Measurements from ENCODE around the gene NPEPPS. TPM values are rescaled to one million over a fixed set of nuclear protein-coding genes. Genes with fewer than 3 reads are reported as not detected.
A peak's percentile ranks its signal among the peaks of the same experiment; 100 is the strongest.
"Not testable (repeated sequence)": the region's sequence is repeated elsewhere in the genome, so short reads cannot be mapped to it uniquely, and the experiment has no call there.

The NPEPPS gene, protein sequence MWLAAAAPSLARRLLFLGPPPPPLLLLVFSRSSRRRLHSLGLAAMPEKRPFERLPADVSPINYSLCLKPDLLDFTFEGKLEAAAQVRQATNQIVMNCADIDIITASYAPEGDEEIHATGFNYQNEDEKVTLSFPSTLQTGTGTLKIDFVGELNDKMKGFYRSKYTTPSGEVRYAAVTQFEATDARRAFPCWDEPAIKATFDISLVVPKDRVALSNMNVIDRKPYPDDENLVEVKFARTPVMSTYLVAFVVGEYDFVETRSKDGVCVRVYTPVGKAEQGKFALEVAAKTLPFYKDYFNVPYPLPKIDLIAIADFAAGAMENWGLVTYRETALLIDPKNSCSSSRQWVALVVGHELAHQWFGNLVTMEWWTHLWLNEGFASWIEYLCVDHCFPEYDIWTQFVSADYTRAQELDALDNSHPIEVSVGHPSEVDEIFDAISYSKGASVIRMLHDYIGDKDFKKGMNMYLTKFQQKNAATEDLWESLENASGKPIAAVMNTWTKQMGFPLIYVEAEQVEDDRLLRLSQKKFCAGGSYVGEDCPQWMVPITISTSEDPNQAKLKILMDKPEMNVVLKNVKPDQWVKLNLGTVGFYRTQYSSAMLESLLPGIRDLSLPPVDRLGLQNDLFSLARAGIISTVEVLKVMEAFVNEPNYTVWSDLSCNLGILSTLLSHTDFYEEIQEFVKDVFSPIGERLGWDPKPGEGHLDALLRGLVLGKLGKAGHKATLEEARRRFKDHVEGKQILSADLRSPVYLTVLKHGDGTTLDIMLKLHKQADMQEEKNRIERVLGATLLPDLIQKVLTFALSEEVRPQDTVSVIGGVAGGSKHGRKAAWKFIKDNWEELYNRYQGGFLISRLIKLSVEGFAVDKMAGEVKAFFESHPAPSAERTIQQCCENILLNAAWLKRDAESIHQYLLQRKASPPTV
- total RNA-seq (100 to 1,000 TPM in 3 of 4 donors, 10 to 100 TPM in 1; 89.2 to 164 (median 106) TPM), polyA plus RNA-seq (10 to 100 TPM; 42.8 to 54.3 (median 43.8) TPM)

DNA sequence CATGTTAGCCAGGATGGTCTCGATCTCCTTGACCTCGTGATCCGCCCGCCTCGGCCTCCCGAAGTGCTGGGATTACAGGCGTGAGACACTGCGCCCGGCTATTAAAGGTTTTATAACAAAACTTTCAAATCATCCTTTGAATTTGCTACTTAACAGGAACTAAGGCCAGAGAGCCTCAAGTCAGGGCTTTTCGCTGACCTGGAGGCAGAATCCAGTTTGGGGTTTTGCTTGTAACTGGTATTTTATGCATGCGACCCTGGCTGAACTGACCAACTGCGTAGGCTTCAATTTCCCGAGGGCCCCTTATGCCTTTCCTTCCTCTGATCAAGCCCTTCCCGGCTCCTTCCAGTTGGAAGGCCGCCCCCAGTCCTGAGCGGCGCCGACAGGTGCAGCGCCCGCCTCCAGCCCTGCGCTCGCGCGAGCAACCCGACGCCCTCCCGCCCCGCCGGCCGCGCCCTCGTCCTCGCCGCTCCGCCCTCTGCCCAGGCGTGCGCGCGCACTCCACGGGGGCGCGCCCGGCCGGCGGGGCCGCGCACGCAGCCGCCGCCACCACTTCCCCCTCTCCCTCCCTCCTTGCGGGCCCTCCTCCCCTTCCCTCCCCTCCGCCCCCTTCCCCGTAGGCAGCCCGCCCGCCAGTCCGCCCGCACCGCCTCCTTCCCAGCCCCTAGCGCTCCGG is at the start of gene NPEPPS:
TSS of gene NPEPPS (plus strand) at position 552 of the 676 bp plus-strand sequence. CDS start 193 bp downstream, outside the sequence.
- H3K36me3 ChIP-seq; H3K9me3 ChIP-seq; H3K27me3 ChIP-seq; intact Hi-C loops (cut with DNase I): not testable (repeated sequence)
- Histone ChIP-seq H3K4me1 (peaks cover 0 to 17% (median 12%) of the 10 kb centered on the region in 4 donors), H3K4me3 (peak within 1 kb of the TSS; percentile 56 to 83 (median 71)), H3K27ac (peak within 1 kb of the TSS; percentile 85 to 96 (median 93))
- peak; percentile 95 for DNase-seq
- WGBS, 2 donors: 2 to 11% methylated on average over 54 to 60 of the region's 60 CpGs

DNA sequence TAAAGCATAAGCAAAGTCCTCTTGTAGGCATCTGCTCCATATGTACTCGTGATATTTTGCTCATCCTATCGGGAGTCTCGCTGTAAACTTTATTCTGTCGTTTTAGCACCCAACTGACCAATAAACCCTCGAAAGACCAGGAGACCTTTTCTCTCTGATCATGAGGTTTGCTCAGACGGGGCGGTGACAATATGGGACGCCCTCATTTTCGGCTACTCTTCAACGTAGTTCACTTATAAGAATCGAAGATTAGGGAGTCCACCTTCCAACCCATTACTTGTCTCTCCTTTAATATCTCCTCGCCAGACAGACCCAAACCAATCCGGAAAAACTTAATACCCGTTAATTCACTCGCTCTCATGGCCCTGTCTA is 39.1 kb upstream of the NPEPPS start:
- intact Hi-C loops (cut with DNase I): not testable (repeated sequence)
- whole genome bisulfite sequencing, 2 donors: 3 to 5% methylated on average over 15 of the region's 15 CpGs

DNA sequence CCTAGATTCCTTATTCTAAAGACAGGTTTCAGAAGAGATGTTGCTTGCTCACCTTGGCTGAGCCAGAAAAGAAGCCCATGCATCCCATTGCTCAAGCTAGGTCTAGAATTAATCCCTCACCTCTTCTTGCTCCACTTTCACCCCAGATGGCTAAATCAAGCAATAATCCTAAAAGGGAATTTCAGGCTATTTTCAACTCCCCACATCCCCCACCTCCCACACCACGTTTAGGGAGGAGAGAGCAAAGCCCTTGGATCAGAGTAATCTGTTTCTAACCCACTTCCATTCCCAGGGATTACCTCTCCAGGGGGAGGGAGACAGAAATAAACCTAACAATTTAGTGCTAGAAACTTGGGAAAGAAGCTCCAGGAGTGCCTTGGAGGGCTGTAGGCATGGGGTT is 31.8 kb upstream of the NPEPPS start:
- H3K27ac ChIP-seq; DNase-seq; H3K4me3 ChIP-seq; H3K36me3 ChIP-seq; H3K9me3 ChIP-seq; H3K27me3 ChIP-seq; intact Hi-C loops (cut with DNase I): not testable (repeated sequence)
- 30 to 47% methylated on average over 1 of the region's 1 CpG for WGBS, 2 donors
- H3K4me1 ChIP-seq: peaks cover 0 to 28% (median 20%) of the 10 kb centered on the region in 4 donors

More for the DNA sequence above, 39.1 kb upstream of the NPEPPS start:
- H3K27me3 ChIP-seq, H3K9me3 ChIP-seq, DNase-seq, H3K4me1 ChIP-seq: not testable (repeated sequence)
- peak overlapping the region; percentile 43 to 54 (median 52) for H3K4me3 ChIP-seq
- H3K36me3 ChIP-seq: peaks cover 0 to 17% (median 2%) of the 10 kb centered on the region in 4 donors
- H3K27ac ChIP-seq: peak overlapping the region; percentile 82 to 86 (median 84)

DNA sequence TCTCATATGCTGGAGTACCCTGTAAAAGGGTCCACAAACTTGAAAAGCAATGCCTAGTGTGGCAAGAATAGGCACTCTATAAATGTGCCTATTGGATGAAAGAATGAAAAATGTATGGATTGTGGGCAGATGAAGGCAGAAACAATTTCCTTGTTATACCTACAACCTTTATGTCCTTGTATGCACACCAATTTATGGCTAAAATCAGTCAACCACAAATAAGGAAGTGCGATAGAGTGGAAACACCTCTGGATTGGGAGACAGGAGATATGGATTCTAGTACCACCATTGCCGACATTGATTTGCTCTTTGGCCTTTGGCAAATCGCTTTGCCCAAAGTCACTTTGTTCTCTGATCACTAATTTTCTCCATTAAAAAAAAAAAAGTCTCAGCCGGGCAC is 31.4 kb upstream of the NPEPPS start:
- H3K9me3 ChIP-seq; H3K36me3 ChIP-seq; H3K27ac ChIP-seq; H3K4me3 ChIP-seq; DNase-seq; H3K27me3 ChIP-seq; intact Hi-C loops (cut with DNase I): not testable (repeated sequence)
- H3K4me1 ChIP-seq: peaks cover 0 to 32% (median 20%) of the 10 kb centered on the region in 4 donors
- WGBS, 2 donors: 21 to 80% methylated on average over 4 of the region's 4 CpGs

DNA sequence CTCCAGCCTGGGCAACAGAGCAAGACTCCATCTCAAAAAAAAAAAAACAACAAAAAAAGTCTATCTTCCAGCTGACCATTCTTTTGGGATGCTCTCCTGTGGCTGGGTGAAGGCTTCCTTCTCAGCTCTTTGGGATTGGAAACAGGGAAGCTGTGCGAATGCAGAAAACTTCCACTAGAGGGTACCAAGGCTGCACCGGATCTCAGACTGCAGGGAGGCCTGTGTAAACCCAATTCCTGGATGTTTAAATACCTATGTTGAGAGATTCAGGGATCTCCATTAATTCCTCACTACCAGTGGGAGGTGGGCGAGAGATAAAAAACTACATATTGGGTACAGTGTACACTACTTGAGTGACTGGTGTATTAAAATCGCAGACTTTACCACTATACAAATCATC is 30.3 kb upstream of the NPEPPS start:
- not testable (repeated sequence) for H3K27me3 ChIP-seq, H3K4me3 ChIP-seq, H3K9me3 ChIP-seq, DNase-seq, H3K36me3 ChIP-seq
- WGBS, 2 donors: 45 to 67% methylated on average over 4 of the region's 4 CpGs
- Histone ChIP-seq H3K27ac (peak overlapping the region in 1 of 4 donors; percentile 79), H3K4me1 (peaks cover 0 to 35% (median 20%) of the 10 kb centered on the region in 4 donors)
- TF ChIP-seq, protein P1, sequence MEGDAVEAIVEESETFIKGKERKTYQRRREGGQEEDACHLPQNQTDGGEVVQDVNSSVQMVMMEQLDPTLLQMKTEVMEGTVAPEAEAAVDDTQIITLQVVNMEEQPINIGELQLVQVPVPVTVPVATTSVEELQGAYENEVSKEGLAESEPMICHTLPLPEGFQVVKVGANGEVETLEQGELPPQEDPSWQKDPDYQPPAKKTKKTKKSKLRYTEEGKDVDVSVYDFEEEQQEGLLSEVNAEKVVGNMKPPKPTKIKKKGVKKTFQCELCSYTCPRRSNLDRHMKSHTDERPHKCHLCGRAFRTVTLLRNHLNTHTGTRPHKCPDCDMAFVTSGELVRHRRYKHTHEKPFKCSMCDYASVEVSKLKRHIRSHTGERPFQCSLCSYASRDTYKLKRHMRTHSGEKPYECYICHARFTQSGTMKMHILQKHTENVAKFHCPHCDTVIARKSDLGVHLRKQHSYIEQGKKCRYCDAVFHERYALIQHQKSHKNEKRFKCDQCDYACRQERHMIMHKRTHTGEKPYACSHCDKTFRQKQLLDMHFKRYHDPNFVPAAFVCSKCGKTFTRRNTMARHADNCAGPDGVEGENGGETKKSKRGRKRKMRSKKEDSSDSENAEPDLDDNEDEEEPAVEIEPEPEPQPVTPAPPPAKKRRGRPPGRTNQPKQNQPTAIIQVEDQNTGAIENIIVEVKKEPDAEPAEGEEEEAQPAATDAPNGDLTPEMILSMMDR (IDR thresholded peaks at IDR 0.05): peak in 3 of 4 experiments; percentile 18 to 50 (median 40)
- intact Hi-C loops (cut with DNase I): loop anchor here (5.0 kb wide), 1 partner anchor 117 kb away; no protein-coding TSS in a partner anchor

DNA sequence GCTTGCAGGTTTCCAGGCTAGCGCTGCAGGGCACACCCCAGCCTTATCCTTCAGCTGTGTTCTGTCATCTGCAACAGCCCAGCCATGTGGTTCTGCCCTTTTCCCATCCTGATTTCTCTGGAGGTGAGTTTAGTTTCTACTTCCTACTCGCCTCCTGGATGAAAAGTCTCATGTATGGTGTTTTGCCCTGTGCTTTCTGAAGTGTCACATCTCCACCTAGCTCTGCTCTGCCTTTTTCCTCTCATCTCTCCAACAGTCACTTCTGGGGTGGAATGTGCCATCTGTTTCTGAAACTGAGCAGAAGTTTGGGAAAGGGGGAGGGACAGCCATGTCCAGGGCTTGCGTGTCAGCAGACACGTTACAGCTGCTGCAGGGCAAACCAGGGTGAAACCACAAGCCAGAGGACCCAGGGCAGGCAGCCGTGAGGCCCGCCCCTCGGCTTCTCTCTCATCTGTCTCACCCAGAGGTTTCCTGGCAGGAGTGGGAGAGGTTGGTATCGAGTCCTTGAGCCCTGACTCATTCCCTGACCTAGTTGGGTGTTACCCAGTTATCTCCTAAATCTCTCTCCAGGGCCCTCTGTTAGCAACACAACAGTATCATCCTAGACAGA is 28.7 kb upstream of the NPEPPS start:
- intact Hi-C loops (cut with DNase I): loop anchor here (5.0 kb wide), 1 partner anchor 115 kb away; no protein-coding TSS in a partner anchor
- not testable (repeated sequence) for H3K27me3 ChIP-seq, H3K9me3 ChIP-seq, DNase-seq, H3K36me3 ChIP-seq, H3K4me3 ChIP-seq
- peaks cover 0 to 35% (median 20%) of the 10 kb centered on the region in 4 donors for H3K4me1 ChIP-seq
- peak in 1 of 4 donors; percentile 64 for TF ChIP-seq POLR2AphosphoS5 (IDR thresholded peaks at IDR 0.05)
- peak overlapping the region; percentile 66 to 82 (median 76) for H3K27ac ChIP-seq
- WGBS, 2 donors: 10 to 37% methylated on average over 3 to 5 of the region's 8 CpGs

DNA sequence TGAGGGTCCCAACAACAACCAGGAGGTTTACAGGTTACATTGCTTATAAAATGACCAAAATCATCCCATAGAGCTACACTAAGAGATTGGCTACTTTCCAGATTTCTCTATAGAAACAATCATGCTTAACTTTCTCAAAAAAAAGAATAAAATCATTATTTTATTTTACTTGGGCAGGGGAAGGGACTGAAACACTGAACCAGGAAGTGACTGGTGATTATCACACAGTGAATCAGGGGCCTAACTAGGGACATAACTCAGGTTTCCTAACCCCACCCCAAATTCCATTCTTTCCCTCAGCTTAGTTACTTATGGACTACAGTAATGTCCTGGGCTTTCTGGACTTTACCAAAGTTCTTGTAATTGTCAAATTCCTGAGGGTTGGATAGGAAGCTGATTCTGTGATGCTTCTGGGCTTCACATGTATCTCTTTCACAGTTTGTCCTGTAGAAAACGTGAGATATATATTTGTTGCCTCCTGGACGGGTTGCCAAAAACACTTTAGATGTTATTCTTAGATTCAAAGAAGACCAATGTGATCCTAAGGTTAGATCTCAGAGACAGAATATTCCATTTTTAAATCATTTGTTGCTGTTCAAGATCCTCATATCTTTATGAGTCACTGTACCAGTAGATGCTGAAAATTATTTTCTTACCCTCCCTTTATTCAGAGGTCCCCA is 28.0 kb upstream of the NPEPPS start:
- H3K4me3 ChIP-seq, H3K27me3 ChIP-seq, H3K36me3 ChIP-seq, DNase-seq, H3K9me3 ChIP-seq: not testable (repeated sequence)
- H3K4me1 ChIP-seq: peaks cover 0 to 35% (median 20%) of the 10 kb centered on the region in 4 donors
- 45 to 56% methylated on average over 2 of the region's 2 CpGs for WGBS, 2 donors
- peak overlapping the region; percentile 66 to 82 (median 76) for H3K27ac ChIP-seq
- intact Hi-C loops (cut with DNase I): loop anchor here (5.0 kb wide), 1 partner anchor 114 kb away; no protein-coding TSS in a partner anchor

DNA sequence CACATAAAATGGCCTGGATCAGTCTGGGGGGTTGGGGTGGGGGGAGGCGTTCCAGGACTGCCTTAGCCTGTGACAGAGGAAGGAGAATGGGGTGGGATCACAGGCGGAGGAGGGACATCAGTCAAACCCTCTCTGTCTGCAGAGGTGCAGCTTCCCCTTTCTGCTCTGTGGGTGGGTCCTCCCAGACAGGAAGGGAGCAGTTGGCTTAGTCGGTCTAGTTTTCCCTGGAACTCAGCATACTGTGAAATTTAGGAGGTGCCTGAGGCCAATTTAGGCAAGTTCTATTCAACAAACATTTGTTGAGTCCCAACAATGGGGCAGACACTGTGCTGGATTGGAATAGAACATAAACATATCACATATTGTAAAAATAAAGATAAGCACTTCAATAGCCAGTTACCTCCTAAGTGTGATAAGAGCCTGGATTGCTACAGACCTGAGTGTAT is 19.2 kb upstream of the NPEPPS start:
- WGBS, 2 donors: 3 to 11% methylated on average over 3 of the region's 3 CpGs
- H3K27ac ChIP-seq: not testable (repeated sequence)

DNA sequence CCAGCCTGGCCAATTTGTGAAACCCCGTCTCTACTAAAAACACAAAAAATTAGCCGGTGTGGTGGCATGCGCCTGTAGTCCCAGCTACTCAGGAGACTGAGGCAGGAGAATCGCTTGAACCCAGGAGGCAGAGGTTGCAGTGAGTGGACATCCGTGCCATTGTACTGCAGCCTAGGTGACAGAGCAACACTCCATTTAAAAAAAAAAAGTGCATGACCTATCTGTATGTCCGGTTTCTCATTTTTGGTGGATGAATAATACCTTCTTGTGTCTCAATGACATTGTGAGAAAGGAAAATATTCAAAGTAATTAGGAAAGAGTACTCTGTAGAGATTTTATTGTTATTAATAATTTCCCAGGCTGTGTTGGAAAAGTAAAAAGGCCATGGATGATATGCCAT is 17.6 kb upstream of the NPEPPS start:
- DNase-seq; H3K4me1 ChIP-seq; H3K36me3 ChIP-seq; H3K4me3 ChIP-seq; H3K27me3 ChIP-seq; H3K9me3 ChIP-seq; H3K27ac ChIP-seq; intact Hi-C loops (cut with DNase I): not testable (repeated sequence)
- WGBS, 2 donors: 78% methylated on average over 6 of the region's 6 CpGs

More for the DNA sequence above, 19.2 kb upstream of the NPEPPS start:
- H3K4me1 ChIP-seq; intact Hi-C loops (cut with DNase I); H3K36me3 ChIP-seq; H3K9me3 ChIP-seq; DNase-seq; H3K27me3 ChIP-seq; H3K4me3 ChIP-seq: not testable (repeated sequence)

DNA sequence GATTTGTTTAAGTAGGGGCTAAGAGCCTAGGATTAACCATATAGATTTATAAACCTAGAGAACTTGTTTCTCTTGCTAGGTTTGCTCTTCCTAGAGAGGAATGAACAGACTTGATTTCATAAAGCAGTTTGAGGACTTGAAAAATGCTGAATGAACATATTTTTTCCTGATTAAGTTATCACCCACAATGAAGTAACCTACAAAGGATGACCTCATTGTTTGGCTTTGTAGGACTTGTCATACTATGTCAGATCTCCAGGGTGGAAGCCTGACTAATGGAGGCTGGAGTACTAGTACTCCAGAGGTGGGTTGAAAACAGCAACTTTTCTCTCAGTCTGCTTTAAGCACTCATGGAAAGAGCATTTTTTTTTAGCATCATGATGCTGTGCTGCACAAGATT is 12.0 kb upstream of the NPEPPS start:
- H3K27ac ChIP-seq; H3K4me1 ChIP-seq; intact Hi-C loops (cut with DNase I); H3K27me3 ChIP-seq; H3K9me3 ChIP-seq; H3K4me3 ChIP-seq; H3K36me3 ChIP-seq; DNase-seq: not testable (repeated sequence)
